SU-DHL-6 (cell line): ENCODE measurements around the gene KCNH1.

Experiments
- H2AFZ ChIP-seq: fragments of 200-600 bp; sonication (generic); 2 replicates; pipeline ENCODE4 v1.6.1; 2014; ENCODE audit warnings: low read depth, mild to moderate bottlenecking, moderate library complexity, mixed read lengths, antibody characterized with exemption, low read length; ENCODE audit not compliant: severe bottlenecking
- H3F3A ChIP-seq: fragments of 200-600 bp; shearing (Covaris generic); 2 replicates; pipeline ENCODE4 v1.6.0; 2016; ENCODE audit warnings: antibody characterized with exemption, mild to moderate bottlenecking; ENCODE audit not compliant: insufficient read depth
- H3K27ac ChIP-seq: fragments of 200-600 bp; sonication (generic); 2 replicates; pipeline ENCODE4 v1.5.1; 2016; ENCODE audit warnings: low read depth, mild to moderate bottlenecking, low read length, moderate library complexity, mixed read lengths
- H3K27me3 ChIP-seq: fragments of 200-600 bp; sonication (generic), shearing (Covaris generic); 2 replicates; pipeline ENCODE4 v1.6.0; 2014; ENCODE audit warnings: mild to moderate bottlenecking, low read length
- H3K36me3 ChIP-seq: fragments of 200-600 bp; sonication (generic); 2 replicates; pipeline ENCODE4 v1.6.1; 2014; ENCODE audit warnings: mild to moderate bottlenecking, low read length, mixed read lengths
- H3K4me2 ChIP-seq: fragments of 300-600, 200-600 bp; shearing (Covaris generic), sonication (generic); 2 replicates; pipeline ENCODE4 v1.6.0; 2014; ENCODE audit warnings: low read length, low read depth, mild to moderate bottlenecking; ENCODE audit not compliant: poor library complexity, severe bottlenecking
- H3K4me3 ChIP-seq: fragments of 200-600 bp; sonication (generic); 2 replicates; pipeline ENCODE4 v1.5.1; 2014; ENCODE audit warnings: antibody characterized with exemption, low read length, mild to moderate bottlenecking, mixed read lengths; ENCODE audit not compliant: insufficient read depth, poor library complexity, severe bottlenecking
- H3K79me2 ChIP-seq: fragments of 200-600 bp; sonication (generic); 2 replicates; pipeline ENCODE4 v1.6.1; 2014; ENCODE audit warnings: mild to moderate bottlenecking, low read length, moderate library complexity; ENCODE audit not compliant: insufficient read depth
- H3K9ac ChIP-seq: fragments of 200-600 bp; sonication (generic); 2 replicates; pipeline ENCODE4 v1.7.0; 2014; ENCODE audit warnings: mild to moderate bottlenecking, low read length
- H3K9me2 ChIP-seq: fragments of 200-600 bp; sonication (generic); replicated peaks from 2 replicates; pipeline ENCODE4 v1.6.1; 2014; ENCODE audit warnings: low read length; ENCODE audit not compliant: insufficient read depth
- H3K9me3 ChIP-seq: fragments of 200-600 bp; sonication (generic); 2 replicates; pipeline ENCODE4 v1.6.1; 2014; ENCODE audit warnings: low read length, mixed read lengths; ENCODE audit not compliant: insufficient read depth
- H4K20me1 ChIP-seq: fragments of 200-600 bp; sonication (generic); 2 replicates; pipeline ENCODE4 v1.6.1; 2014; ENCODE audit warnings: low read depth, mild to moderate bottlenecking, antibody characterized with exemption, low read length, moderate library complexity, mixed read lengths
- EZH2phosphoT487 ChIP-seq: fragments of 200-600 bp; sonication (generic), shearing (Covaris generic); conservative IDR thresholded peaks from 2 replicates; pipeline ENCODE4 v1.6.1; 2018; ENCODE audit warnings: mild to moderate bottlenecking, antibody characterized with exemption, low read length, moderate library complexity, mixed read lengths
- TF ChIP-seq, protein P1 (sequence below): fragments of 200-600 bp; sonication (generic); IDR thresholded peaks from one replicate; pipeline ENCODE4 v1.5.1; 2017; ENCODE audit warnings: antibody characterized with exemption, mild to moderate bottlenecking, low read length, moderate library complexity; ENCODE audit not compliant: insufficient read depth, poor library complexity, severe bottlenecking

Gene KCNH1

DNA sequence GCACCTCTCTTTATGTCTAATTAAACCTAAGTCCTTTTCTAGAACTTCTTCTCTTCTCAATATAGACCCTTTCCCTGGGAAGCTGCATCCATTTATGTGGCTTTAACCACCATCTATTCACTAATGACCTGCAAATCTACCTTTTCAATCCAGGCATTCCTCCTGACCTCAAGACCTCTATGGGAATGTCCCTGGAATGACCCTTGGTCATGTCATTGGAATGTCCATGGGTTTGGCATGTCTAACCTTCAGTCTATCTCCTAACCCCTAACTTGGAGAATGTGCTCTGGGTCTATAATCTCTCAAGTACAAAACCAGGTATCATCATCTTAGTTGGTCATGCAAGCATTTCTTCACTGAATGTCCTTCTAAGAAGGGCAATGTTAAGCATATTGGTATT, 196.1 kb downstream of the KCNH1 start:
- H3K27ac ChIP-seq = no peak overlapping the region
- H3K36me3 ChIP-seq = no peaks in the 10 kb centered on the region
- H3K9me2 ChIP-seq = no peaks in the 10 kb centered on the region
- H4K20me1 ChIP-seq = no peaks in the 10 kb centered on the region
- no peaks in the 10 kb centered on the region for H3F3A ChIP-seq
- no peaks in the 10 kb centered on the region for H3K9me3 ChIP-seq
- no peaks in the 10 kb centered on the region for H3K79me2 ChIP-seq
- no peak overlapping the region for H3K4me2 ChIP-seq
- H2AFZ ChIP-seq = no peak overlapping the region
- TF ChIP-seq, protein P1, sequence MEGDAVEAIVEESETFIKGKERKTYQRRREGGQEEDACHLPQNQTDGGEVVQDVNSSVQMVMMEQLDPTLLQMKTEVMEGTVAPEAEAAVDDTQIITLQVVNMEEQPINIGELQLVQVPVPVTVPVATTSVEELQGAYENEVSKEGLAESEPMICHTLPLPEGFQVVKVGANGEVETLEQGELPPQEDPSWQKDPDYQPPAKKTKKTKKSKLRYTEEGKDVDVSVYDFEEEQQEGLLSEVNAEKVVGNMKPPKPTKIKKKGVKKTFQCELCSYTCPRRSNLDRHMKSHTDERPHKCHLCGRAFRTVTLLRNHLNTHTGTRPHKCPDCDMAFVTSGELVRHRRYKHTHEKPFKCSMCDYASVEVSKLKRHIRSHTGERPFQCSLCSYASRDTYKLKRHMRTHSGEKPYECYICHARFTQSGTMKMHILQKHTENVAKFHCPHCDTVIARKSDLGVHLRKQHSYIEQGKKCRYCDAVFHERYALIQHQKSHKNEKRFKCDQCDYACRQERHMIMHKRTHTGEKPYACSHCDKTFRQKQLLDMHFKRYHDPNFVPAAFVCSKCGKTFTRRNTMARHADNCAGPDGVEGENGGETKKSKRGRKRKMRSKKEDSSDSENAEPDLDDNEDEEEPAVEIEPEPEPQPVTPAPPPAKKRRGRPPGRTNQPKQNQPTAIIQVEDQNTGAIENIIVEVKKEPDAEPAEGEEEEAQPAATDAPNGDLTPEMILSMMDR = no peak
- no peak for TF ChIP-seq EZH2phosphoT487
- H3K27me3 ChIP-seq = no peaks in the 10 kb centered on the region
- H3K9ac ChIP-seq = no peak overlapping the region
- no peak overlapping the region for H3K4me3 ChIP-seq

- H3F3A ChIP-seq = no peaks in the 10 kb centered on the region
- no peaks in the 10 kb centered on the region for H3K9me3 ChIP-seq
- no peak overlapping the region for H3K4me2 ChIP-seq
- H3K27me3 ChIP-seq = no peaks in the 10 kb centered on the region
- H3K4me3 ChIP-seq = no peak overlapping the region
- H3K9ac ChIP-seq = no peak overlapping the region
- H3K27ac ChIP-seq = no peak overlapping the region
- no peaks in the 10 kb centered on the region for H3K9me2 ChIP-seq
- H4K20me1 ChIP-seq = no peaks in the 10 kb centered on the region
- H3K36me3 ChIP-seq = no peaks in the 10 kb centered on the region
- no peak overlapping the region for H2AFZ ChIP-seq
- no peaks in the 10 kb centered on the region for H3K79me2 ChIP-seq
- TF ChIP-seq EZH2phosphoT487 = no peak
- TF ChIP-seq, protein P1 = no peak
Measured at GRCh38 chr1:210935905-210936304, 198.0 kb downstream of the KCNH1 start.

DNA sequence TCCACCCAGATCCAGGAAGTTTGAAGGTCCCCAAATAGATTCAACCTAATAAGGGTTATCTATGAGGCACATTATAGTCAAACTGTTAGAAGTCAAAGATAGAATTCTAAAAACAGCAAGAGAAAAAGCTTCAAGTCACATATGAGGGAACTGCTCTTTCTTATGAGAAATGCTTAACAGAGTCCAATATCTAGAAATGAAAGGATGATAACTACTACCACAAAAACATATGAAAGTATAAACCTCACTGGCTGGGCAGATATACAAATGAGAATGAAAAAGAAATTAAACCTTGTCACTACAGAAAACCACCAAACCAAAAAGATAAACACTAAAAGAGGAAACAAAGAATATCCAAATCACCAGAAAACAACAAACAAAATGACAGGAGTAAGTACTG, 201.8 kb downstream of the KCNH1 start:
- H3K27me3 ChIP-seq = no peaks in the 10 kb centered on the region
- H3K79me2 ChIP-seq = no peaks in the 10 kb centered on the region
- no peak overlapping the region for H3K4me3 ChIP-seq
- H3K27ac ChIP-seq = no peak overlapping the region
- H3K9me2 ChIP-seq = no peaks in the 10 kb centered on the region
- no peaks in the 10 kb centered on the region for H4K20me1 ChIP-seq
- H3K9ac ChIP-seq = no peak overlapping the region
- no peaks in the 10 kb centered on the region for H3K9me3 ChIP-seq
- H3K36me3 ChIP-seq = no peaks in the 10 kb centered on the region
- H3F3A ChIP-seq = no peaks in the 10 kb centered on the region
- H2AFZ ChIP-seq = no peak overlapping the region
- no peak for TF ChIP-seq EZH2phosphoT487
- TF ChIP-seq, protein P1 = no peak
- H3K4me2 ChIP-seq = no peak overlapping the region

- H3F3A ChIP-seq = no peaks in the 10 kb centered on the region
- TF ChIP-seq, protein P1 = no peak
- no peak for TF ChIP-seq EZH2phosphoT487
- H3K9ac ChIP-seq = no peak overlapping the region
- H3K9me3 ChIP-seq = no peaks in the 10 kb centered on the region
- no peak overlapping the region for H3K4me3 ChIP-seq
- no peaks in the 10 kb centered on the region for H3K9me2 ChIP-seq
- no peak overlapping the region for H2AFZ ChIP-seq
- no peaks in the 10 kb centered on the region for H3K36me3 ChIP-seq
- no peak overlapping the region for H3K4me2 ChIP-seq
- H4K20me1 ChIP-seq = no peaks in the 10 kb centered on the region
- no peaks in the 10 kb centered on the region for H3K79me2 ChIP-seq
- no peak overlapping the region for H3K27ac ChIP-seq
- H3K27me3 ChIP-seq = no peaks in the 10 kb centered on the region
Measured at GRCh38 chr1:210922666-210923065, 211.3 kb downstream of the KCNH1 start.
